GM23338 (cell line): ENCODE results near the gene ZNF784. TPM values are rescaled to one million over a fixed set of nuclear protein-coding genes. Genes with fewer than 3 reads are reported as not detected.

Experiments
- ATAC-seq: fragments of 200-7000 bp; cut with Tn5 transposase; 3 replicates; pipeline ENCODE4 v1.9.1; 2020
- DNase-seq: peaks from one replicate; pipeline ENCODE4 v3.0.0-alpha.2; 2015; ENCODE audit warnings: low spot score
- H2AFZ ChIP-seq: fragments of 200-600 bp; sonication (generic); 2 replicates; pipeline ENCODE4 v1.8.0; 2016; ENCODE audit warnings: antibody characterized with exemption, mild to moderate bottlenecking, moderate library complexity
- H3F3A ChIP-seq: fragments of 200-600 bp; sonication (generic); replicated peaks from 2 replicates; pipeline ENCODE4 v1.8.0; 2017; ENCODE audit warnings: antibody characterized with exemption, mixed run types, low read depth
- H3K27ac ChIP-seq: fragments of 200-600 bp; sonication (generic); 2 replicates; pipeline ENCODE4 v1.6.1; 2016; ENCODE audit warnings: low read depth
- H3K27me3 ChIP-seq: fragments of 200-600 bp; sonication (generic); 2 replicates; pipeline ENCODE4 v1.8.0; 2016; ENCODE audit warnings: mild to moderate bottlenecking, mixed run types, moderate library complexity; ENCODE audit not compliant: insufficient read depth
- H3K36me3 ChIP-seq: fragments of 200-600 bp; sonication (generic); 2 replicates; pipeline ENCODE4 v1.8.0; 2016; ENCODE audit warnings: mild to moderate bottlenecking; ENCODE audit not compliant: insufficient read depth
- H3K4me1 ChIP-seq: fragments of 200-600 bp; sonication (generic); 2 replicates; pipeline ENCODE4 v1.8.0; 2016; ENCODE audit warnings: mild to moderate bottlenecking, moderate library complexity; ENCODE audit not compliant: insufficient read depth
- H3K4me2 ChIP-seq: fragments of 200-600 bp; sonication (generic); 2 replicates; pipeline ENCODE4 v1.7.1; 2017; ENCODE audit warnings: mixed run types
- H3K4me3 ChIP-seq: fragments of 200-600 bp; sonication (generic); 2 replicates; pipeline ENCODE4 v1.6.1; 2016; ENCODE audit warnings: mixed run types
- H3K79me2 ChIP-seq: fragments of 200-600 bp; sonication (generic); replicated peaks from 2 replicates; pipeline ENCODE4 v1.8.0; 2017; ENCODE audit warnings: mild to moderate bottlenecking; ENCODE audit not compliant: insufficient read depth
- H3K9me2 ChIP-seq: fragments of 200-600 bp; sonication (generic); 2 replicates; pipeline ENCODE4 v1.8.0; 2017; ENCODE audit not compliant: insufficient read depth
- H4K20me1 ChIP-seq: fragments of 200-600 bp; sonication (generic); replicated peaks from 2 replicates; pipeline ENCODE4 v1.8.0; 2017; ENCODE audit warnings: mild to moderate bottlenecking; ENCODE audit not compliant: insufficient read depth
- H3K27ac Mint-ChIP-seq: 2 replicates; pipeline ENCODE4 v1.8.0; 2020; ENCODE audit warnings: inconsistent platforms, mild to moderate bottlenecking, moderate library complexity, mixed read lengths
- H3K27me3 Mint-ChIP-seq: 3 replicates; pipeline ENCODE4 v1.8.0; 2022; ENCODE audit warnings: low read depth, mild to moderate bottlenecking, moderate library complexity, mixed read lengths, inconsistent platforms; ENCODE audit not compliant: insufficient read depth, poor library complexity
- H3K36me3 Mint-ChIP-seq: 3 replicates; pipeline ENCODE4 v1.8.0; 2021; ENCODE audit warnings: low read depth, mild to moderate bottlenecking, inconsistent platforms, moderate library complexity, mixed read lengths
- H3K4me1 Mint-ChIP-seq: 3 replicates; pipeline ENCODE4 v1.8.0; 2020; ENCODE audit warnings: mild to moderate bottlenecking, inconsistent platforms, mixed read lengths
- H3K4me3 Mint-ChIP-seq: 3 replicates; pipeline ENCODE4 v1.8.0; 2021; ENCODE audit warnings: moderate library complexity, mild to moderate bottlenecking, inconsistent platforms, mixed read lengths
- H3K9me3 Mint-ChIP-seq: 3 replicates; pipeline ENCODE4 v1.8.0; 2020; ENCODE audit warnings: moderate library complexity, mild to moderate bottlenecking, inconsistent platforms, mixed read lengths
- CREB1 ChIP-seq: fragments of 250-450 bp; sonication (Bioruptor Pico); IDR thresholded peaks from 2 replicates; pipeline ENCODE4 v1.5.0; 2020; ENCODE audit warnings: low read depth, mild to moderate bottlenecking, moderate library complexity
- EZH2 ChIP-seq: fragments of 200-600 bp; sonication (generic); IDR thresholded peaks from one replicate; pipeline ENCODE4 v1.8.0; 2017; ENCODE audit warnings: antibody characterized with exemption, mild to moderate bottlenecking, low read depth; ENCODE audit not compliant: unreplicated experiment
- EZH2phosphoT487 ChIP-seq: fragments of 200-600 bp; sonication (generic); IDR thresholded peaks from one replicate; pipeline ENCODE4 v1.8.1; 2018; ENCODE audit warnings: antibody characterized with exemption; ENCODE audit not compliant: unreplicated experiment
- JUNB ChIP-seq: IDR thresholded peaks from one replicate; pipeline ENCODE4 v1.6.1; 2016; ENCODE audit warnings: antibody characterized with exemption; ENCODE audit not compliant: unreplicated experiment
- NANOG ChIP-seq: IDR thresholded peaks from 2 replicates; pipeline ENCODE4 v1.6.1; 2016; ENCODE audit warnings: antibody characterized with exemption, borderline replicate concordance
- POLR2AphosphoS5 ChIP-seq: IDR thresholded peaks from 2 replicates; pipeline ENCODE4 v1.6.1; 2016; ENCODE audit warnings: antibody characterized with exemption, low read depth
- STAT1 ChIP-seq: IDR thresholded peaks from one replicate; pipeline ENCODE4 v1.6.1; 2016; ENCODE audit warnings: antibody characterized with exemption; ENCODE audit not compliant: unreplicated experiment
- ZNF114 ChIP-seq: fragments of 250-450 bp; sonication (Bioruptor Pico); IDR thresholded peaks from 2 replicates; pipeline ENCODE4 v1.5.0; 2020; ENCODE audit warnings: mild to moderate bottlenecking, moderate library complexity
- ZNF331 ChIP-seq: fragments of 250-450 bp; sonication (Bioruptor Pico); IDR thresholded peaks from 2 replicates; pipeline ENCODE4 v1.5.0; 2020; ENCODE audit warnings: low read depth, mild to moderate bottlenecking, moderate library complexity
- polyA plus RNA-seq: library from polyadenylated mRNA; unstranded; fragments of >200 nt; fragmentation: Nextera tagmentation; extraction: Ambion mirVana; gene quantifications from 2 replicates; pipeline ENCODE4 v1.2.1, GENCODE V29; 2016
- total RNA-seq: library from RNA; depleted of rRNA; stranded (reverse); fragments of >200 nt; shearing (Covaris generic); gene quantifications from 2 replicates; pipeline ENCODE4 v1.2.3, GENCODE V29; 2014
- TF ChIP-seq, protein P1 (sequence below), 2 experiments: fragments of 200-600 bp in 1 of 2; sonication (generic) in 1 of 2; conservative IDR thresholded peaks; 2 replicates each; pipeline versions ENCODE4 v1.5.1 to v1.6.1; 2016 to 2017; ENCODE audit warnings: antibody characterized with exemption in 2 of 2, low read depth in 2 of 2, mild to moderate bottlenecking in 2 of 2, moderate library complexity in 1 of 2
- TF ChIP-seq, protein P2 (sequence below): IDR thresholded peaks from 2 replicates; pipeline ENCODE4 v1.6.1; 2016; ENCODE audit warnings: antibody characterized with exemption
- TF ChIP-seq, protein P3 (sequence below): IDR thresholded peaks from one replicate; pipeline ENCODE4 v1.6.1; 2018; ENCODE audit warnings: antibody characterized with exemption; ENCODE audit not compliant: unreplicated experiment
- TF ChIP-seq, protein P4 (sequence below): fragments of 250-450 bp; sonication (Bioruptor Pico); IDR thresholded peaks from 2 replicates; pipeline ENCODE4 v1.5.0; 2020; ENCODE audit warnings: mild to moderate bottlenecking, moderate library complexity

ZNF784 gene
- total and polyA plus RNA-seq, 2 experiments from 2014 or later, result 1.5 to 6.7 TPM

DNA sequence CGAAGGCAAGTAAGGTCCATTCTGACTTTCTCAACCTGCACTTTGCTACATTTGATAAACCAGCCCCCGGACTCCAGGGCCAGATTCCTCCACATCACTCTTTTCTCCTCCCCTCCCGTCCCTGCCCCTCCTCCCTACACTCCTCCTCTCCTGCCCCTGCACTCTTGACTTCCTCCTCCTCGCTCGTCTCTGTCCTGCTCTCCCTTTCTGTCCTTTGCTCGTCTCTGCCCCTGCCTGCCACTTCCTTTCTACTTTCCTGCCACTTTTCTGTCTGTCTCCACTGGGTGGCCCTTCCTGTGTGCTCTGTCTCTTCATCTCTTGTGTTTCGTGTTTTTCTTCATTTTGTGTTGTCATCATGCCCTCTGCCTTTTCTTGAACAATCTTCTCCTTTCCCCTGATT lies 37.5 kb upstream of the ZNF784 start:
- H3K9me3 Mint-ChIP-seq, result peaks cover under 1% of the 10 kb centered on the region; the same call in 2 of the 3 replicates
- Histone ChIP-seq H2AFZ (no peak overlapping the region), H3K36me3 (peaks cover 32% of the 10 kb centered on the region), H3K4me3 (no peak overlapping the region), H4K20me1 (peaks cover 58% of the 10 kb centered on the region), H3K27ac (no peak overlapping the region), H3K79me2 (peaks cover 94% of the 10 kb centered on the region), H3F3A (peaks cover 8% of the 10 kb centered on the region; the same call in 1 of the 2 replicates), H3K9me2 (no peaks in the 10 kb centered on the region), H3K4me2 (no peak overlapping the region), H3K27me3 (no peaks in the 10 kb centered on the region), H3K4me1 (peaks cover 17% of the 10 kb centered on the region)
- TF ChIP-seq JUNB (no peak), EZH2phosphoT487 (no peak), CREB1 (CRISPR knock-in tag) (no peak), ZNF331 (CRISPR knock-in tag) (no peak), POLR2AphosphoS5 (no peak), NANOG (no peak), STAT1 (no peak), ZNF114 (CRISPR knock-in tag) (no peak), EZH2 (no peak)
- TF ChIP-seq, protein P1, sequence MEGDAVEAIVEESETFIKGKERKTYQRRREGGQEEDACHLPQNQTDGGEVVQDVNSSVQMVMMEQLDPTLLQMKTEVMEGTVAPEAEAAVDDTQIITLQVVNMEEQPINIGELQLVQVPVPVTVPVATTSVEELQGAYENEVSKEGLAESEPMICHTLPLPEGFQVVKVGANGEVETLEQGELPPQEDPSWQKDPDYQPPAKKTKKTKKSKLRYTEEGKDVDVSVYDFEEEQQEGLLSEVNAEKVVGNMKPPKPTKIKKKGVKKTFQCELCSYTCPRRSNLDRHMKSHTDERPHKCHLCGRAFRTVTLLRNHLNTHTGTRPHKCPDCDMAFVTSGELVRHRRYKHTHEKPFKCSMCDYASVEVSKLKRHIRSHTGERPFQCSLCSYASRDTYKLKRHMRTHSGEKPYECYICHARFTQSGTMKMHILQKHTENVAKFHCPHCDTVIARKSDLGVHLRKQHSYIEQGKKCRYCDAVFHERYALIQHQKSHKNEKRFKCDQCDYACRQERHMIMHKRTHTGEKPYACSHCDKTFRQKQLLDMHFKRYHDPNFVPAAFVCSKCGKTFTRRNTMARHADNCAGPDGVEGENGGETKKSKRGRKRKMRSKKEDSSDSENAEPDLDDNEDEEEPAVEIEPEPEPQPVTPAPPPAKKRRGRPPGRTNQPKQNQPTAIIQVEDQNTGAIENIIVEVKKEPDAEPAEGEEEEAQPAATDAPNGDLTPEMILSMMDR (conservative IDR thresholded peaks at IDR 0.05; ENCODE audit: low read depth in 2 of 2), result no peak
- TF ChIP-seq, protein P2, sequence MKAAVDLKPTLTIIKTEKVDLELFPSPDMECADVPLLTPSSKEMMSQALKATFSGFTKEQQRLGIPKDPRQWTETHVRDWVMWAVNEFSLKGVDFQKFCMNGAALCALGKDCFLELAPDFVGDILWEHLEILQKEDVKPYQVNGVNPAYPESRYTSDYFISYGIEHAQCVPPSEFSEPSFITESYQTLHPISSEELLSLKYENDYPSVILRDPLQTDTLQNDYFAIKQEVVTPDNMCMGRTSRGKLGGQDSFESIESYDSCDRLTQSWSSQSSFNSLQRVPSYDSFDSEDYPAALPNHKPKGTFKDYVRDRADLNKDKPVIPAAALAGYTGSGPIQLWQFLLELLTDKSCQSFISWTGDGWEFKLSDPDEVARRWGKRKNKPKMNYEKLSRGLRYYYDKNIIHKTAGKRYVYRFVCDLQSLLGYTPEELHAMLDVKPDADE, result no peak
- TF ChIP-seq, protein P3, sequence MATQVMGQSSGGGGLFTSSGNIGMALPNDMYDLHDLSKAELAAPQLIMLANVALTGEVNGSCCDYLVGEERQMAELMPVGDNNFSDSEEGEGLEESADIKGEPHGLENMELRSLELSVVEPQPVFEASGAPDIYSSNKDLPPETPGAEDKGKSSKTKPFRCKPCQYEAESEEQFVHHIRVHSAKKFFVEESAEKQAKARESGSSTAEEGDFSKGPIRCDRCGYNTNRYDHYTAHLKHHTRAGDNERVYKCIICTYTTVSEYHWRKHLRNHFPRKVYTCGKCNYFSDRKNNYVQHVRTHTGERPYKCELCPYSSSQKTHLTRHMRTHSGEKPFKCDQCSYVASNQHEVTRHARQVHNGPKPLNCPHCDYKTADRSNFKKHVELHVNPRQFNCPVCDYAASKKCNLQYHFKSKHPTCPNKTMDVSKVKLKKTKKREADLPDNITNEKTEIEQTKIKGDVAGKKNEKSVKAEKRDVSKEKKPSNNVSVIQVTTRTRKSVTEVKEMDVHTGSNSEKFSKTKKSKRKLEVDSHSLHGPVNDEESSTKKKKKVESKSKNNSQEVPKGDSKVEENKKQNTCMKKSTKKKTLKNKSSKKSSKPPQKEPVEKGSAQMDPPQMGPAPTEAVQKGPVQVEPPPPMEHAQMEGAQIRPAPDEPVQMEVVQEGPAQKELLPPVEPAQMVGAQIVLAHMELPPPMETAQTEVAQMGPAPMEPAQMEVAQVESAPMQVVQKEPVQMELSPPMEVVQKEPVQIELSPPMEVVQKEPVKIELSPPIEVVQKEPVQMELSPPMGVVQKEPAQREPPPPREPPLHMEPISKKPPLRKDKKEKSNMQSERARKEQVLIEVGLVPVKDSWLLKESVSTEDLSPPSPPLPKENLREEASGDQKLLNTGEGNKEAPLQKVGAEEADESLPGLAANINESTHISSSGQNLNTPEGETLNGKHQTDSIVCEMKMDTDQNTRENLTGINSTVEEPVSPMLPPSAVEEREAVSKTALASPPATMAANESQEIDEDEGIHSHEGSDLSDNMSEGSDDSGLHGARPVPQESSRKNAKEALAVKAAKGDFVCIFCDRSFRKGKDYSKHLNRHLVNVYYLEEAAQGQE, result no peak
- TF ChIP-seq, protein P4, sequence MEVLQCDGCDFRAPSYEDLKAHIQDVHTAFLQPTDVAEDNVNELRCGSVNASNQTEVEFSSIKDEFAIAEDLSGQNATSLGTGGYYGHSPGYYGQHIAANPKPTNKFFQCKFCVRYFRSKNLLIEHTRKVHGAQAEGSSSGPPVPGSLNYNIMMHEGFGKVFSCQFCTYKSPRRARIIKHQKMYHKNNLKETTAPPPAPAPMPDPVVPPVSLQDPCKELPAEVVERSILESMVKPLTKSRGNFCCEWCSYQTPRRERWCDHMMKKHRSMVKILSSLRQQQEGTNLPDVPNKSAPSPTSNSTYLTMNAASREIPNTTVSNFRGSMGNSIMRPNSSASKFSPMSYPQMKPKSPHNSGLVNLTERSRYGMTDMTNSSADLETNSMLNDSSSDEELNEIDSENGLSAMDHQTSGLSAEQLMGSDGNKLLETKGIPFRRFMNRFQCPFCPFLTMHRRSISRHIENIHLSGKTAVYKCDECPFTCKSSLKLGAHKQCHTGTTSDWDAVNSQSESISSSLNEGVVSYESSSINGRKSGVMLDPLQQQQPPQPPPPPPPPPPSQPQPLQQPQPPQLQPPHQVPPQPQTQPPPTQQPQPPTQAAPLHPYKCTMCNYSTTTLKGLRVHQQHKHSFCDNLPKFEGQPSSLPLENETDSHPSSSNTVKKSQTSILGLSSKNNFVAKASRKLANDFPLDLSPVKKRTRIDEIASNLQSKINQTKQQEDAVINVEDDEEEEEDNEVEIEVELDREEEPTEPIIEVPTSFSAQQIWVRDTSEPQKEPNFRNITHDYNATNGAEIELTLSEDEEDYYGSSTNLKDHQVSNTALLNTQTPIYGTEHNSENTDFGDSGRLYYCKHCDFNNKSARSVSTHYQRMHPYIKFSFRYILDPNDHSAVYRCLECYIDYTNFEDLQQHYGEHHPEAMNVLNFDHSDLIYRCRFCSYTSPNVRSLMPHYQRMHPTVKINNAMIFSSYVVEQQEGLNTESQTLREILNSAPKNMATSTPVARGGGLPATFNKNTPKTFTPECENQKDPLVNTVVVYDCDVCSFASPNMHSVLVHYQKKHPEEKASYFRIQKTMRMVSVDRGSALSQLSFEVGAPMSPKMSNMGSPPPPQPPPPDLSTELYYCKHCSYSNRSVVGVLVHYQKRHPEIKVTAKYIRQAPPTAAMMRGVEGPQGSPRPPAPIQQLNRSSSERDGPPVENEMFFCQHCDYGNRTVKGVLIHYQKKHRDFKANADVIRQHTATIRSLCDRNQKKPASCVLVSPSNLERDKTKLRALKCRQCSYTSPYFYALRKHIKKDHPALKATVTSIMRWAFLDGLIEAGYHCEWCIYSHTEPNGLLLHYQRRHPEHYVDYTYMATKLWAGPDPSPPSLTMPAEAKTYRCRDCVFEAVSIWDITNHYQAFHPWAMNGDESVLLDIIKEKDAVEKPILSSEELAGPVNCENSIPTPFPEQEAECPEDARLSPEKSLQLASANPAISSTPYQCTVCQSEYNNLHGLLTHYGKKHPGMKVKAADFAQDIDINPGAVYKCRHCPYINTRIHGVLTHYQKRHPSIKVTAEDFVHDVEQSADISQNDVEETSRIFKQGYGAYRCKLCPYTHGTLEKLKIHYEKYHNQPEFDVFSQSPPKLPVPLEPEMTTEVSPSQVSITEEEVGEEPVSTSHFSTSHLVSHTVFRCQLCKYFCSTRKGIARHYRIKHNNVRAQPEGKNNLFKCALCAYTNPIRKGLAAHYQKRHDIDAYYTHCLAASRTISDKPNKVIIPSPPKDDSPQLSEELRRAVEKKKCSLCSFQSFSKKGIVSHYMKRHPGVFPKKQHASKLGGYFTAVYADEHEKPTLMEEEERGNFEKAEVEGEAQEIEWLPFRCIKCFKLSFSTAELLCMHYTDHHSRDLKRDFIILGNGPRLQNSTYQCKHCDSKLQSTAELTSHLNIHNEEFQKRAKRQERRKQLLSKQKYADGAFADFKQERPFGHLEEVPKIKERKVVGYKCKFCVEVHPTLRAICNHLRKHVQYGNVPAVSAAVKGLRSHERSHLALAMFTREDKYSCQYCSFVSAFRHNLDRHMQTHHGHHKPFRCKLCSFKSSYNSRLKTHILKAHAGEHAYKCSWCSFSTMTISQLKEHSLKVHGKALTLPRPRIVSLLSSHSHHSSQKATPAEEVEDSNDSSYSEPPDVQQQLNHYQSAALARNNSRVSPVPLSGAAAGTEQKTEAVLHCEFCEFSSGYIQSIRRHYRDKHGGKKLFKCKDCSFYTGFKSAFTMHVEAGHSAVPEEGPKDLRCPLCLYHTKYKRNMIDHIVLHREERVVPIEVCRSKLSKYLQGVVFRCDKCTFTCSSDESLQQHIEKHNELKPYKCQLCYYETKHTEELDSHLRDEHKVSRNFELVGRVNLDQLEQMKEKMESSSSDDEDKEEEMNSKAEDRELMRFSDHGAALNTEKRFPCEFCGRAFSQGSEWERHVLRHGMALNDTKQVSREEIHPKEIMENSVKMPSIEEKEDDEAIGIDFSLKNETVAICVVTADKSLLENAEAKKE (CRISPR knock-in tag), result no peak
- peaks cover 17% of the 10 kb centered on the region for H3K27me3 Mint-ChIP-seq
- H3K4me3 Mint-ChIP-seq, result no peak overlapping the region; the same call in 2 of the 3 replicates
- no peak for ATAC-seq
- no peak overlapping the region for H3K27ac Mint-ChIP-seq
- H3K4me1 Mint-ChIP-seq, result peaks cover 24% of the 10 kb centered on the region
- peaks cover 82% of the 10 kb centered on the region for H3K36me3 Mint-ChIP-seq
- no peak for DNase-seq
